ENCODE results near the gene PSMB5.

GRCh38 chr14:23033251-23033727 lies 1.4 kb downstream of the PSMB5 start:
- no peak for TF ChIP-seq CTCF (IDR thresholded peaks at IDR 0.05; ENCODE audit: poor library complexity, severe bottlenecking)
- TF ChIP-seq POLR2AphosphoS5 (IDR thresholded peaks at IDR 0.05), result no peak
- no peak for TF ChIP-seq TAF1 (IDR thresholded peaks at IDR 0.05; ENCODE audit: low read depth)
- TF ChIP-seq EP300 (conservative IDR thresholded peaks at IDR 0.05; ENCODE audit: poor library complexity, severe bottlenecking), result no peak
- no peak for TF ChIP-seq RAD21 (conservative IDR thresholded peaks at IDR 0.05)
- no peak for TF ChIP-seq SMC3 (conservative IDR thresholded peaks at IDR 0.05; ENCODE audit: poor library complexity)
- TF ChIP-seq EZH2 (IDR thresholded peaks at IDR 0.05; ENCODE audit: borderline replicate concordance, insufficient read depth, low read length, poor library complexity, severe bottlenecking), result no peak
- TF ChIP-seq REST (IDR thresholded peaks at IDR 0.05; ENCODE audit: borderline replicate concordance), result no peak
- TF ChIP-seq MXI1 (conservative IDR thresholded peaks at IDR 0.05; ENCODE audit: poor library complexity, severe bottlenecking), result no peak
